Spleen (tissue), 11 donors: Measurements from ENCODE around the gene CERKL. TPM values are rescaled to one million over a fixed set of nuclear protein-coding genes. Genes with fewer than 3 reads are reported as not detected.

Experiments
- DNase-seq: peaks from one replicate; pipeline ENCODE4 v3.0.0-alpha.2; 2020
- H3K27ac ChIP-seq, 8 donors: fragments of 200-600 bp; sonication (generic) in 7 of 8; 1 replicate in 4 of 8; 2 replicates in 4 of 8; pipeline versions ENCODE4 v1.5.0 to v1.8.0; 2016 to 2021; ENCODE audit warnings: inconsistent platforms in 4 of 8, mild to moderate bottlenecking in 4 of 8, moderate library complexity in 1 of 8
- H3K27me3 ChIP-seq, 7 donors: fragments of 200-600 bp; sonication (generic) in 6 of 7; replicated peaks in 1 of 7; 1 replicate in 4 of 7; 2 replicates in 3 of 7; pipeline versions ENCODE4 v1.5.0 to v1.8.0; 2016 to 2021; ENCODE audit warnings: inconsistent platforms in 3 of 7, mild to moderate bottlenecking in 1 of 7
- H3K36me3 ChIP-seq, 6 donors: fragments of 200-600 bp; sonication (generic) in 5 of 6; 1 replicate in 4 of 6; 2 replicates in 2 of 6; pipeline versions ENCODE4 v1.5.0 to v1.8.0; 2016 to 2021; ENCODE audit warnings: inconsistent platforms in 2 of 6
- H3K4me1 ChIP-seq, 6 donors: fragments of 200-600 bp; sonication (generic) in 5 of 6; 1 replicate in 3 of 6; 2 replicates in 3 of 6; pipeline versions ENCODE4 v1.5.0 to v1.8.0; 2016 to 2021; ENCODE audit warnings: inconsistent platforms in 3 of 6
- H3K4me3 ChIP-seq, 8 donors: fragments of 200-600 bp; sonication (generic) in 7 of 8; 1 replicate in 4 of 8; 2 replicates in 4 of 8; pipeline versions ENCODE4 v1.5.0 to v1.8.0; 2016 to 2021; ENCODE audit warnings: inconsistent platforms in 4 of 8, mild to moderate bottlenecking in 4 of 8, moderate library complexity in 2 of 8
- H3K9me3 ChIP-seq, 8 donors: fragments of 200-600 bp; sonication (generic) in 7 of 8; 1 replicate in 4 of 8; 2 replicates in 4 of 8; pipeline versions ENCODE4 v1.5.0 to v1.8.0; 2016 to 2021; ENCODE audit warnings: inconsistent platforms in 4 of 8
- CTCF ChIP-seq, 11 experiments: fragments of 200-600 bp in 7 of 11; fragments of 450-650 bp in 4 of 11; sonication (generic) in 4 of 11; IDR thresholded peaks in 8 of 11; conservative IDR thresholded peaks in 3 of 11; 1 replicate in 7 of 11; 2 replicates in 4 of 11; pipeline versions ENCODE4 v1.4.0 to v1.8.0; 2016 to 2021; ENCODE audit warnings: antibody characterized with exemption in 11 of 11, inconsistent platforms in 4 of 11, mild to moderate bottlenecking in 1 of 11
- POLR2A ChIP-seq, 3 donors: fragments of 450-650 bp; IDR thresholded peaks; one replicate each; pipeline ENCODE4 v1.5.1; 2017; ENCODE audit warnings: antibody characterized with exemption in 3 of 3, mild to moderate bottlenecking in 1 of 3
- POLR2AphosphoS5 ChIP-seq, 3 donors: sonication (generic); formaldehyde crosslinking; IDR thresholded peaks; one replicate each; pipeline ENCODE4 v1.5.1; 2017; ENCODE audit warnings: antibody characterized with exemption in 3 of 3
- WGBS, 5 donors: extraction: QIAGEN DNeasy Blood & Tissue Kit in 3 of 5; methylation state at CpG; one replicate each; pipeline versions ENCODE4 v1.1.5 to v1.1.7; 2013 to 2018; 5-methylcytosine and 5-hydroxymethylcytosine counted together
- intact Hi-C: fragments of 100-400 bp; cut with DNase I; formaldehyde crosslinking; loops from one replicate; pipeline ENCODE4 v1.15.0; 2023; ENCODE audit warnings: low total_unique reads
- polyA plus RNA-seq, 3 donors: library from polyadenylated mRNA; stranded (reverse); fragments of 200-250 nt; gene quantifications; one replicate each; pipeline ENCODE4 v1.2.1, GENCODE V29; 2013
- total RNA-seq, 7 donors: library from RNA; depleted of rRNA in 3 of 7; stranded (reverse); fragments of >200 nt in 3 of 7; fragmentation: NEBNext Ultra II Directional in 4 of 7; extraction: Animal tissue kit (Norgen Biotek cat#: 25700) in 4 of 7; gene quantifications; one replicate each; pipeline versions ENCODE4 v1.1.0 to v1.2.1, GENCODE V29; 2016 to 2021
- donor health status: healthy with polysubstance abuse.
- donor health status: DM: no; HTN: no; CAD: no; lungs with moderate emphysema.
- donor health status: DM: no; HTN: no; CAD: no.
- donor health status: Bipolar disorder and iron deficiency.
- donor health status: healthy.
- donor health status: DM: no; HTN: no; CAD: no.
- donor health status: DM: yes; HTN: yes; CAD: no.

The CERKL gene
- total and polyA plus RNA-seq, 10 donors, result 0.27 to 2.3 (median 0.85) TPM

DNA sequence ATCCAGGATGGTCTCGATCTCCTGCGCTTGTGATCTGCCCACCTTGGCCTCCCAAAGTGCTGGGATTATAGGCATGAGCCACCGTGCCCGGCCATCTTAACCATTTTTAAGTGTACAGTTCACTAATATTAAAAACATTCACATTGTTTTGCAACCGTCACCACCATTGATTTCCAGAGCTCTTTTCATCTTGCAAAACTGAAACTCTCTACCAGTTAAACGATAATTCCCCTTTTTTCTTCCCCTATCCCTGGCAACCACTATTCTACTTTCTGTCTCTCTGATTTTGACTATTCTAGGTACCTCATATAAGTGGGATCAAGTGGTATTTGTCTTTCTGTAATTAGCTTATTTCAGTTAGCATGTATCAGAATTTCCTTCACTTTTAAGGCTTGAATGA, 40.2 kb upstream of the CERKL start:
- Histone ChIP-seq H3K4me3 (no peak overlapping the region), H3K4me1 (peaks cover 0 to 11% (median 0%) of the 10 kb centered on the region in 6 donors), H3K27me3 (peaks cover 0 to 12% (median 0%) of the 10 kb centered on the region in 7 donors), H3K9me3 (no peaks in the 10 kb centered on the region), H3K27ac (no peak overlapping the region), H3K36me3 (no peaks in the 10 kb centered on the region)
- TF ChIP-seq CTCF (IDR thresholded peaks at IDR 0.05 in 8 of 11, conservative IDR thresholded peaks at IDR 0.05 in 3 of 11), result no peak
- no peak for TF ChIP-seq POLR2AphosphoS5 (IDR thresholded peaks at IDR 0.05)
- TF ChIP-seq POLR2A (IDR thresholded peaks at IDR 0.05), result no peak
- 56 to 80% (median 74%) methylated on average over 6 of the region's 6 CpGs for WGBS, 5 donors
- intact Hi-C loops, result no loop called here
- no peak for DNase-seq

- H3K9me3 ChIP-seq, result no peaks in the 10 kb centered on the region
- intact Hi-C loops, result no loop called here
- H3K27me3 ChIP-seq, result peaks cover 0 to 25% (median 0%) of the 10 kb centered on the region in 7 donors
- DNase-seq, result no peak
- no peak for TF ChIP-seq POLR2A (IDR thresholded peaks at IDR 0.05)
- no peak overlapping the region for H3K4me3 ChIP-seq
- H3K27ac ChIP-seq, result no peak overlapping the region
- H3K4me1 ChIP-seq, result peaks cover 0 to 11% (median 0%) of the 10 kb centered on the region in 6 donors
- no peaks in the 10 kb centered on the region for H3K36me3 ChIP-seq
- WGBS, 5 donors, result 91 to 97% (median 94%) methylated on average over 17 of the region's 17 CpGs
These were observed 37.4 kb upstream of the CERKL start for GRCh38 chr2:181694271-181694670.

GRCh38 chr2:181690860-181691259, 34.0 kb upstream of the CERKL start:
- 78 to 88% (median 84%) methylated on average over 2 of the region's 2 CpGs for WGBS, 5 donors
- Histone ChIP-seq H3K27me3 (peaks cover 0 to 45% (median 18%) of the 10 kb centered on the region in 7 donors), H3K27ac (no peak overlapping the region), H3K4me3 (no peak overlapping the region), H3K4me1 (no peaks in the 10 kb centered on the region), H3K36me3 (no peaks in the 10 kb centered on the region), H3K9me3 (no peaks in the 10 kb centered on the region)
- TF ChIP-seq POLR2A (IDR thresholded peaks at IDR 0.05) (no peak), POLR2AphosphoS5 (IDR thresholded peaks at IDR 0.05) (no peak), CTCF (IDR thresholded peaks at IDR 0.05 in 8 of 11, conservative IDR thresholded peaks at IDR 0.05 in 3 of 11) (no peak)
- no peak for DNase-seq
- intact Hi-C loops, result no loop called here

GRCh38 chr2:181686576-181687185, 29.8 kb upstream of the CERKL start:
- TF ChIP-seq CTCF (IDR thresholded peaks at IDR 0.05 in 8 of 11, conservative IDR thresholded peaks at IDR 0.05 in 3 of 11), result no peak
- TF ChIP-seq POLR2AphosphoS5 (IDR thresholded peaks at IDR 0.05), result no peak
- TF ChIP-seq POLR2A (IDR thresholded peaks at IDR 0.05), result no peak
- 44 to 57% (median 51%) methylated on average over 6 of the region's 6 CpGs for WGBS, 5 donors
- no peak overlapping the region for H3K27ac ChIP-seq
- no peak for DNase-seq
- peaks cover 9 to 87% (median 60%) of the 10 kb centered on the region in 7 donors for H3K27me3 ChIP-seq
- H3K4me3 ChIP-seq, result no peak overlapping the region
- intact Hi-C loops, result no loop called here
- H3K36me3 ChIP-seq, result no peaks in the 10 kb centered on the region
- H3K9me3 ChIP-seq, result peaks cover 0 to 5% (median 0%) of the 10 kb centered on the region in 8 donors
- H3K4me1 ChIP-seq, result peaks cover 16 to 37% (median 30%) of the 10 kb centered on the region in 6 donors
